GM18868 (cell line): ENCODE results near the gene REPS2.

Source experiments
- ATAC-seq: cut with Tn5 transposase; IDR thresholded peaks from one replicate; pipeline ENCODE4 v1.9.1; 2021; ENCODE audit warnings: mild to moderate bottlenecking, moderate library complexity; ENCODE audit not compliant: unreplicated experiment

REPS2 gene

DNA sequence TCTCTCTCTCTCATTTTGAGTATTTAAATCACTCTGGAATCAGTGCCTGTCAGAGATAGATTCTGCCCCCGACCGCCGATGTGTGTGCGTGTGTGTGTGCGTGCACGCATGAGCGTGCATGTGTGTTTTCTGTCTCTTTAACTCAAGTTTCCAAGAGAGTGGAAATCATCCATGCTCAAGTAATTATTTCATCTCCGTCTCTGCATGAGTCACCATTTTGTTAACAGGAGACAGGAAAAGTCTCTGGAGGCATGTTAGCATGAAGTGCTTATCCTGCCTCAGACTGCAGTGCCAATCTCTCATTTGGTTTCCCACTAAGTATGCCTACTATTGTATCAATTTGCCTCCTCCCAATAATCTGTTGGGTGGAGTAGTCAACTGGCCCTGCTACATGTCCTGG lies 245.6 kb downstream of the REPS2 start:
- ATAC-seq: no peak
